LNCAP (cell line): Measurements from ENCODE around the gene ADAM33.

Source experiments
- CTCF ChIP-seq: fragments of 450-650 bp; IDR thresholded peaks from 2 replicates; pipeline ENCODE4 v1.5.1; 2017; ENCODE audit warnings: mild to moderate bottlenecking

ADAM33 gene

GRCh38 chr20:3681931-3682781 lies at the start of gene ADAM33:
Gene ADAM33, minus strand, starts transcription at chr20:3682010. Its CDS starts 6 bp downstream, at chr20:3682004.
- TF ChIP-seq CTCF: no peak

- TF ChIP-seq CTCF: no peak
Observed at GRCh38 chr20:3730803-3731672, 49.2 kb upstream of the ADAM33 start.

- no peak for TF ChIP-seq CTCF
Observed at GRCh38 chr20:3729811-3730540, 48.2 kb upstream of the ADAM33 start.

- no peak for TF ChIP-seq CTCF
Observed at GRCh38 chr20:3729378-3729777, 47.6 kb upstream of the ADAM33 start.

GRCh38 chr20:3728876-3729275 lies 47.1 kb upstream of the ADAM33 start:
- TF ChIP-seq CTCF: no peak

- TF ChIP-seq CTCF: no peak
Observed at GRCh38 chr20:3728354-3728753, 46.5 kb upstream of the ADAM33 start.

GRCh38 chr20:3727401-3728021 lies 45.7 kb upstream of the ADAM33 start:
- TF ChIP-seq CTCF: no peak
